Right ventricle myocardium superior (tissue), 1 donor: ENCODE results near the gene NPB. TPM values are rescaled to one million over a fixed set of nuclear protein-coding genes. Genes with fewer than 3 reads are reported as not detected.

Source experiments
- ATAC-seq: fragments of 200-7000 bp; cut with Tn5 transposase; one replicate; pipeline ENCODE4 v1.9.1; 2020; ENCODE audit warnings: mild to moderate bottlenecking; ENCODE audit not compliant: poor library complexity
- DNase-seq: peaks from one replicate; pipeline ENCODE4 v3.0.0-alpha.2; 2020
- intact Hi-C: fragments of 100-400 bp; cut with DNase I; formaldehyde crosslinking; loops from one replicate; pipeline ENCODE4 v1.11.2; 2022
- total RNA-seq: library from RNA; stranded (reverse); fragmentation: NEBNext Ultra II Directional; extraction: Animal tissue kit (Norgen Biotek cat#: 25700); gene quantifications from one replicate; pipeline ENCODE4 v1.2.1, GENCODE V29; 2021
- donor health status: DM: no; HTN: yes; CAD: no; lungs with severe emphysema.

Gene NPB
- total RNA-seq, 1 donor from 2014 or later, result 0.24 TPM

GRCh38 chr17:81932333-81932983, 30.4 kb downstream of the NPB start:
- no peak for DNase-seq
- ATAC-seq, result no peak
- intact Hi-C loops, result no loop called here

GRCh38 chr17:81933178-81933699, 31.2 kb downstream of the NPB start:
- intact Hi-C loops, result no loop called here
- ATAC-seq, result no peak
- DNase-seq, result no peak

- intact Hi-C loops, result no loop called here
- ATAC-seq (no peak), DNase-seq (no peak)
Measured at GRCh38 chr17:81934098-81934757, 32.2 kb downstream of the NPB start.

- intact Hi-C loops, result no loop called here
- no peak for ATAC-seq
Measured at GRCh38 chr17:81934850-81935708, 33.0 kb downstream of the NPB start.

GRCh38 chr17:81935709-81936084, 33.7 kb downstream of the NPB start:
- ATAC-seq (no peak), DNase-seq (no peak)
- intact Hi-C loops, result no loop called here

More at GRCh38 chr17:81934850-81935708, 33.0 kb downstream of the NPB start:
- DNase-seq, result no peak

- ATAC-seq (no peak), DNase-seq (no peak)
- intact Hi-C loops, result no loop called here
Measured at GRCh38 chr17:81939218-81939617, 37.2 kb downstream of the NPB start.

GRCh38 chr17:81939881-81940385, 37.9 kb downstream of the NPB start:
- intact Hi-C loops, result no loop called here
- DNase-seq (peak; percentile 89), ATAC-seq (peak; percentile 28)

GRCh38 chr17:81940538-81941483, 38.8 kb downstream of the NPB start:
- DNase-seq, result no peak
- intact Hi-C loops, result no loop called here

GRCh38 chr17:81941484-81942166, 39.6 kb downstream of the NPB start:
- intact Hi-C loops, result no loop called here
- ATAC-seq (peak; percentile 56), DNase-seq (peak; percentile 70)

More at GRCh38 chr17:81940538-81941483, 38.8 kb downstream of the NPB start:
- no peak for ATAC-seq

GRCh38 chr17:81942167-81942553, 40.1 kb downstream of the NPB start:
- no peak for ATAC-seq
- intact Hi-C loops, result no loop called here
- DNase-seq, result no peak

GRCh38 chr17:81944858-81945257, 42.8 kb downstream of the NPB start:
- DNase-seq, result no peak
- intact Hi-C loops, result no loop called here
- no peak for ATAC-seq

- ATAC-seq (no peak), DNase-seq (no peak)
- intact Hi-C loops, result no loop called here
Measured at GRCh38 chr17:81947189-81947588, 45.2 kb downstream of the NPB start, which contains the start of gene MYADML2. Gene MYADML2, minus strand, starts transcription at chr17:81947233. Its CDS starts 5,492 bp downstream, at chr17:81941741.

- intact Hi-C loops, result no loop called here
- DNase-seq, result no peak
- ATAC-seq, result no peak
Measured at GRCh38 chr17:81948635-81949378, 46.8 kb downstream of the NPB start.

- no peak for ATAC-seq
- no peak for DNase-seq
- intact Hi-C loops, result no loop called here
Measured at GRCh38 chr17:81950501-81950900, 48.5 kb downstream of the NPB start.

- intact Hi-C loops, result no loop called here
- ATAC-seq, result no peak
- DNase-seq, result no peak
Measured at GRCh38 chr17:81951785-81952684, 50.0 kb downstream of the NPB start.
